GM21528 (cell line): ENCODE measurements around the gene SERPING1.
"Not testable (repeated sequence)": the region's sequence is repeated elsewhere in the genome, so short reads cannot be mapped to it uniquely, and the experiment has no call there.

Experiments
- ATAC-seq: cut with Tn5 transposase; IDR thresholded peaks from one replicate; pipeline ENCODE4 v1.9.1; 2021; ENCODE audit warnings: mild to moderate bottlenecking, moderate library complexity; ENCODE audit not compliant: unreplicated experiment, low FRiP score

SERPING1 gene

GRCh38 chr11:57650739-57651090, 53.2 kb downstream of the SERPING1 start:
- no peak for ATAC-seq

DNA sequence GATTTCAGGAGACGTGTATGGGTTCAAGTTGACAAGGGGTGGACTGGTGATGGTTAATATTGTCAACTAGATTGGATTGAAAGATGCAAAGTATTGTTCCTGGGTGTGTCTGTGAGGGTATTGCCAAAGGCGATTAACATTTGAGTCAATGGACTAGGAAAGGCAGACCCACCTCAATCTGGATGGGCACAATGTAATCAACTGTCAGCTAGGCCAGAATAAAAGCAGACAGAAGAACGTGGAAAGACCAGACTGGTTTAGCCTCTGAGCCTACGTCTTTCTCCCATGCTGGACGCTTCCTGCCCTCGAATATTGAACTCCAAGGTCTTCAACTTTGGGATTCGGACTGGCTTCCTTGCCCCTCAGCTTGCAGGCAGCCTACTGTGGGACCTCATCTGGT, 53.9 kb downstream of the SERPING1 start:
- no peak for ATAC-seq

DNA sequence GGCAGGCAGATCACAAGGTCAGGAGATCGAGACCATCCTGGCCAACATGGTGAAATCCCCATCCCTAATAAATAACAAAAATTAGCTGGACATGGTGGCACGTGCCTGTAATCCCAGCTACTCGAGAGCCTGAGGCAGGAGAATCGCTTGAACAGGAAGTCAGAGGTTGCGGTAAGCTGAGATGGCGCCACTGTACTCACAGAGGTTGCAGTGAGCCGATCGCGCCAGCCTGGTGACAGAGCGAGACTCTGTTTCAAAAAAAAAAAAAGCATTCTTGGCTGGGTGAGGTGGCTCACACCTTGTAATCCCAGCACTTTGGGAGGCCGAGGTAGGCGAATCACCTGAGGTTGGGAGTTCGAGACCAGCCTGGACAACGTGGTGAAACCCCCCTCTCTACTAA, 54.7 kb downstream of the SERPING1 start:
- ATAC-seq = not testable (repeated sequence)

DNA sequence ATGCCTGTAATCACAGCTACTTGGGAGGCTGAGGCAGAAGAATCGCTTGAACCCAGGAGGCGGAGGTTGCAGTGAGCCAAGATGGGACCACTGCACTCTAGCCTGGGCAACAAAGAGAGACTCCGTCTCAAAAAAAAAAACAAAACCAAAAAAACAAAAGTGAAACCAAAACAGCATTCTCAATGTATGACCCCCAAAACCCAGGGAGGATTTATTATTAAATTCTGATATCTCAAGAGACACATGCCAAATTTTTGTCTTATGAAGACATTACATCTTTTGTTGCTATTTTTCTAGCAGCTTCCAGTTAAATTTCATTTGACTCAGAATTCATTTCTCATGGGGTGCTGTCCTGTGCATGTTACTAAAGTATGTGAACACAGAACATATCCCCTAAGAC, 55.2 kb downstream of the SERPING1 start:
- no peak for ATAC-seq

DNA sequence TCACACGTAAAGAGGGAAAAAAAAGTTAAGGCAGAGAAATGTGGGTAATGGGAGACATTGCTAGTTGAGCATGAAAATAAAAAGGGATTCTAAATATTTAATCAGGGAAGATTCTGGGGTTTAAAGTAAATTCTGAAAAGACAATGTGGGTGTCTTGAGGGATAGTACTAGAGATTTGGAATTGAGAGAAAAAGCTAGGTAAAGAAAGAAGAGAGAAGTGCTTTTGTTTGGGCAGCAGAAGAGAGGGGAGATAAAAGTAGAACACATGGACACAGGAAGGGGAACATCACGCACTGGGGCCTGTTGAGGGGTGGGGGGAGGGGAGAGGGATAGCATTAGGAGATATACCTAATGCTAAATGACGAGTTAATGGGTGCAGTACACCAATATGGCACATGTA, 55.7 kb downstream of the SERPING1 start:
- ATAC-seq = no peak

DNA sequence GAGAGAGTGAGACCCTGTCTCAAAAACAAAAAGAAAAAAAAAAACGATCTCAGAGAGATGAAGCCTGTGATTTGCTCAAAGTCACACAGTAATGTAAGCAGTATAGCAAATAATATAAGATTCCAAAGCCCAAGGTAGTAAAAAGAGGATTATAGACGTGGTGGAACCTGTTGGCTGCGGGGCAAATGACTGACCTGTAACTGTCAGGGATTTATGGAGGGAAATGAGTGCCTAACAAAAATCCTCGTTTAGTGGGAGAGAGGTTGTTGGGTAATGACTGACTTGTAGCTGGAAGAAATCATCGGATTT, 59.4 kb downstream of the SERPING1 start:
- ATAC-seq = no peak

DNA sequence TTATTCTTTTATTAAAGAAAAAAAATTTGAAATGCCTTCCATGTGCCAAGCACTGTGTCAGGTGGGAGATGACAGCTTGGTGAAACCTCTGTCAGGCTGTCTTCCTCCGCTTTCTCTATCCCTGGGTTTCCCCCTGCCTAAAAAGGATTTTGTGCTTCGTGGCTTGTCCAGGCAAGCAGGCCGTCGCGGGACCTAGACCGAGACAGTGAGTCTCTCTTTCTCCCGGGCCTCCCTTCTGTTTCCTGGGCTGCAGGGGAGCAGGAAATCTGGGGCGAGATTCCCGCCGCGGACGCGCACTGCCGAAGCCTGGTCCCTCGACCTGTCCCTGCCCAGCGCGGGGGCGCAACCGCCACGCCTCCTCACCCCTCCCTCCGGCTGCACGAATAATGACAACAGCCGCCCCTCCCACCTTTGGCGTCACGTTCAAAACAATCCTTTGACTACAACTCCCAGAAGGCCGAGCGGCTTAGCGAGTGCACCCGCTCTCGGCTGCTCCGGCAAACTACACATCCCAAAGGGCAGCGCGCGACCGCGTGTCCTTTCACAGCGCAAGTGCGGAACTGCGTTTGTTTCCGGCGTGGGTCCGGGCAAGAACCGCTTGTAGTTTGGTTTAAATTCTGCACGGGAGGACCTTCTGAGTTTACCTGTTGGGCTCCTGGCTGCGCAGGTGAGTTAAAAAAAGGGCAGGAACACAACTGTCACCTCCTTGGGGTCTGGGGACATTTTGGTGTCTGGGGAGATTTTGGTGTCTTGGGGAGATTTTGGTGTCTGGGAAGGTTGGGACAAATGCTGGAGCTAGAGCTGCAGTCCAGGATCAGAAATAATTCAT, 59.9 kb downstream of the SERPING1 start, which contains the start of gene CLP1:
Gene CLP1 (plus strand): TSS at position 569 of the 829 bp plus-strand sequence. CDS start 1,715 bp downstream, outside the sequence.
- ATAC-seq = peak; percentile 99

- no peak for ATAC-seq
Measured at GRCh38 chr11:57658023-57658361, 60.5 kb downstream of the SERPING1 start.

DNA sequence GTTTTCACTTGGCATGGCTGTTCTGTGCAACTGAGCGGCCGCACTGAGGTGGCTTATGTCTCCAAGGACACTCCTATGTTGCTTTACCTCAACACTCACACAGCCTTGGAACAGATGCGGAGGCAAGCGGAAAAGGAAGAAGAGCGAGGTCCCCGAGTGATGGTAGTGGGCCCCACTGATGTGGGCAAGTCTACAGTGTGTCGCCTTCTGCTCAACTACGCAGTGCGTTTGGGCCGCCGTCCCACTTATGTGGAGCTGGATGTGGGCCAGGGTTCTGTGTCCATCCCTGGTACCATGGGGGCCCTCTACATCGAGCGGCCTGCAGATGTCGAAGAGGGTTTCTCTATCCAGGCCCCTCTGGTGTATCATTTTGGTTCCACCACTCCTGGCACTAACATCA, 62.2 kb downstream of the SERPING1 start:
- no peak for ATAC-seq

DNA sequence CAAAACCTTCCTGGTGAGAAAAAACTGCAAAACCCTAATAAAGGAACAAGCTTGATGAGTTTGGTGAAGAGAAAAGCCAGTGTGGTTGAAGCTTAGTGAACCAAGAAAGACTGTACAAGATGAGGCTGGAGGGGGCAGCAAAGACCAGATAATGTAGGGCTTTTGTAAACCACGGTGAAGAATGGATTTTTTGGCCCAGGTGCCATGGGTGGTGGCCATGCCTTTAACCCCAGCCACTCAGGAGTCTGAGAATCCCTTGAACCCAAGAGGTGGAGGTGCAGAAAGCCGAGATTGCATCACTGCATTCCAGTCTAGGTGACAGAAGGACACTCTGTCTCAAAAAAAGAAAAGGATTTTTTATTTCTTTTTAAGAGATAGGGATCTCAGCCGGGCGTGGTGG, 65.4 kb downstream of the SERPING1 start:
- no peak for ATAC-seq

- no peak for ATAC-seq
Measured at GRCh38 chr11:57663975-57664374, 66.5 kb downstream of the SERPING1 start.
